Spleen (tissue), 7 donors: ENCODE results near the gene PRRX2.

ENCODE experiments used
- POLR2A ChIP-seq, 3 donors: fragments of 450-650 bp; IDR thresholded peaks; one replicate each; pipeline ENCODE4 v1.5.1; 2017; ENCODE audit warnings: antibody characterized with exemption in 3 of 3, mild to moderate bottlenecking in 1 of 3
- POLR2AphosphoS5 ChIP-seq, 3 donors: sonication (generic); formaldehyde crosslinking; IDR thresholded peaks; one replicate each; pipeline ENCODE4 v1.5.1; 2017; ENCODE audit warnings: antibody characterized with exemption in 3 of 3
- TF ChIP-seq, protein P1 (sequence below), 11 experiments: fragments of 200-600 bp in 7 of 11; fragments of 450-650 bp in 4 of 11; sonication (generic) in 4 of 11; IDR thresholded peaks in 8 of 11; conservative IDR thresholded peaks in 3 of 11; 1 replicate in 7 of 11; 2 replicates in 4 of 11; pipeline versions ENCODE4 v1.4.0 to v1.8.0; 2016 to 2021; ENCODE audit warnings: antibody characterized with exemption in 11 of 11, inconsistent platforms in 4 of 11, mild to moderate bottlenecking in 1 of 11
- donor health status: DM: no; HTN: no; CAD: no; lungs with moderate emphysema.
- donor health status: DM: no; HTN: no; CAD: no.
- donor health status: DM: no; HTN: no; CAD: no.

DNA sequence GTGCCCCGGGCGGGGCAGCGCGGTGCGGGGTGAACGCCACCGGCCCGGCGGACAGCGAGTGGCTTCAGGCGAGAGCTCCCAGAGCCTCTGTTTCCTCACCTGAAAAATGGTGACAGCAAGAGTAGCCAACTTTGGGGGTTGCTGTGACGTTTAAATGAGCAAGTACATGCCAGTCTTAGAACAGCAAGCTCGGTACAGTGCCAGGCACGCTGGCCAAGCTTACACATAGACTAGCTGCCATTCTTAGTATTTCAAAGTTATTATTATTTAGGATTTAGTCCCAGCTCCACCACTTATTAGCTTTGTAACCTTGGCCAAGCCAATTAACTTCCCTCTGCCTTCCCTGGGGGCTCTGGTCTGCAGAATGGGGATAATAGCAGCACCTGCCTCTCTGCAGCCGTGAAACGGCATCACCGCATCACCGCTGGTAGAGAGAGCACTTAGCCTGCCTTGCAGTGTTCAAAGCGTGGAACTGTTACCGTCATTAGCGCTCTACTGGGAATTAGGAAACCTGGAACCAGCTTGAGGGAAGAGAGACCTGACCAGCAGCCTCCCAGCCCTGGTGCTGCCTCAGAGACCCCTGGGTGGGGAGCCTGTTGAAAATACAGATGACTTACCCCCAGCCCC lies 44.7 kb upstream of the PRRX2 start, which contains the start of gene C9orf50:
- TF ChIP-seq, protein P1, sequence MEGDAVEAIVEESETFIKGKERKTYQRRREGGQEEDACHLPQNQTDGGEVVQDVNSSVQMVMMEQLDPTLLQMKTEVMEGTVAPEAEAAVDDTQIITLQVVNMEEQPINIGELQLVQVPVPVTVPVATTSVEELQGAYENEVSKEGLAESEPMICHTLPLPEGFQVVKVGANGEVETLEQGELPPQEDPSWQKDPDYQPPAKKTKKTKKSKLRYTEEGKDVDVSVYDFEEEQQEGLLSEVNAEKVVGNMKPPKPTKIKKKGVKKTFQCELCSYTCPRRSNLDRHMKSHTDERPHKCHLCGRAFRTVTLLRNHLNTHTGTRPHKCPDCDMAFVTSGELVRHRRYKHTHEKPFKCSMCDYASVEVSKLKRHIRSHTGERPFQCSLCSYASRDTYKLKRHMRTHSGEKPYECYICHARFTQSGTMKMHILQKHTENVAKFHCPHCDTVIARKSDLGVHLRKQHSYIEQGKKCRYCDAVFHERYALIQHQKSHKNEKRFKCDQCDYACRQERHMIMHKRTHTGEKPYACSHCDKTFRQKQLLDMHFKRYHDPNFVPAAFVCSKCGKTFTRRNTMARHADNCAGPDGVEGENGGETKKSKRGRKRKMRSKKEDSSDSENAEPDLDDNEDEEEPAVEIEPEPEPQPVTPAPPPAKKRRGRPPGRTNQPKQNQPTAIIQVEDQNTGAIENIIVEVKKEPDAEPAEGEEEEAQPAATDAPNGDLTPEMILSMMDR (IDR thresholded peaks at IDR 0.05 in 8 of 11, conservative IDR thresholded peaks at IDR 0.05 in 3 of 11): no peak
- TF ChIP-seq POLR2A (IDR thresholded peaks at IDR 0.05) (no peak), POLR2AphosphoS5 (IDR thresholded peaks at IDR 0.05) (no peak)
